ENCODE data around the gene CFAP74.
"Not testable (repeated sequence)": the region's sequence is repeated elsewhere in the genome, so short reads cannot be mapped to it uniquely, and the experiment has no call there.

The CFAP74 gene

DNA sequence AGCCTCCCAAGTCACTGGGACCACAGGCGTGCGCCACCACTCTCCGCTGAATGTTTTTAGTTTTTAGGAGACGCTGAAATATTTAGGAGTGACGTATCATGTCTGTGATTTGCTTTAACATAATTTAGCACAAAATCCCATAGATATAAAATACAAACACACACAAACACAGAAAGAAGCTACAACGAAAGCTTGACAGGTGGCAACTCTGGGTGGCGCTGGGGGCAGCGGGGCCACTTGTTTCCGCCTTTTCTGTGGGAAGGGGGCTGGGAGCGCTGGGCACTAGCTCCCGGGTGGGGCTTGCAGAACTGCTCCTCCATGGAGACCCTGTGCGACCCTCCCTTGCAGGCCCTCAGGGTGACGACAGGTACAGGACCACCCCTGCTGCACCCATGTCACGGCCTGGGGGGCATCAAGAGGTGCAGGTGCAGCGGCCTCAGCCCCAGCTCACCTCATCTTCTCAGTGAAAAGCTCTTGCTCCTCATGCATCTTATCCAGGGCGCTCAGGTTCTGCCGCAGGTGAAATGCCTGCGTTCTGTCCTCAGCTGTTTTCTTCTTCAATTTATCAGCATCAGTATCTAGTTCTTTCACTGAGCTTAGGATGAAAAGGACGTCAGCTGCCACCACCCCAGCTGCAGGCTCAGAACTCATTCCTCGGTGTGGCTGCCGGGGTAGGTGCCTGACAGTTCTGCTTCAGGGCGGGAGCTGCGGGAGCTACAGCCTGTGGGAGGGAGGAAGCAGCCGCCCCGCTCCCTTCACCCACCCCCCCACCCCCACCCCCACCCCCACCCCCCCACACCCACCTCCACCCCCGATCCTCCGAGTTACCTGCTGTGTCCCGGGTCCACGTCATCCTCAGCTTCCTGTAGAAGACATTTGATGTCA lies 15.3 kb downstream of the CFAP74 start:
- DNase-seq (ENCODE audit: low read depth in 1 of 2, low spot score in 1 of 2): no peak

- no peak for DNase-seq (ENCODE audit: low read depth in 1 of 2, low spot score in 1 of 2)
These were observed 16.5 kb downstream of the CFAP74 start for GRCh38 chr1:1987142-1987510.

- DNase-seq (ENCODE audit: low read depth in 1 of 2, low spot score in 1 of 2): no peak
These were observed 17.0 kb downstream of the CFAP74 start for GRCh38 chr1:1986451-1987141.

GRCh38 chr1:1985375-1986050 lies 18.1 kb downstream of the CFAP74 start:
- no peak for DNase-seq (ENCODE audit: low read depth in 1 of 2, low spot score in 1 of 2)

DNA sequence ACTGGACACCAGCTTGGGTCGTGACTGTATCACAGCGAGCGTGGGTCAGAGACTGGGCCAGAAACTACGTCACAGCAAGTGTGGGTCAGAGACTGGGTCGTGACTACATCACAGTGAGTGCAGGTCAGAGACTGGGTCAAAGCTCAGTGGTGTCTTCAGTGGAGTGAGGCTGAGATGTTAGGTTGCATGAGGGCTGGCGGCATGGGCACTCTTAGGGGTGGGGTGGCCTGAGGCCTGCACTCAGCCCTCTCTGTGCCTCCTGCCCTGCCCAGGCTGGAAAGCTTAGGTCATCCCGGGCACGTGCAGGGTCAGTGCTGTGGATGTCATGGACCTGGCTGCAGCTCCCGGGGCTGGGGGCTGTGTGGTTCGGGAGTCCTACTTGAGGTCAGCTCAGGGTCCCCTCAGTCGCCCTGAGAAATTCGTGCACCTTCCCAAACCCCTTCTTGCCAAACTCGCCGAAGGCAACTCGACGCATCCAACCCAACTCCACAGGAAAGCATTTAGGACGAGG lies 19.0 kb downstream of the CFAP74 start:
- DNase-seq (ENCODE audit: low read depth in 1 of 2, low spot score in 1 of 2): no peak

DNA sequence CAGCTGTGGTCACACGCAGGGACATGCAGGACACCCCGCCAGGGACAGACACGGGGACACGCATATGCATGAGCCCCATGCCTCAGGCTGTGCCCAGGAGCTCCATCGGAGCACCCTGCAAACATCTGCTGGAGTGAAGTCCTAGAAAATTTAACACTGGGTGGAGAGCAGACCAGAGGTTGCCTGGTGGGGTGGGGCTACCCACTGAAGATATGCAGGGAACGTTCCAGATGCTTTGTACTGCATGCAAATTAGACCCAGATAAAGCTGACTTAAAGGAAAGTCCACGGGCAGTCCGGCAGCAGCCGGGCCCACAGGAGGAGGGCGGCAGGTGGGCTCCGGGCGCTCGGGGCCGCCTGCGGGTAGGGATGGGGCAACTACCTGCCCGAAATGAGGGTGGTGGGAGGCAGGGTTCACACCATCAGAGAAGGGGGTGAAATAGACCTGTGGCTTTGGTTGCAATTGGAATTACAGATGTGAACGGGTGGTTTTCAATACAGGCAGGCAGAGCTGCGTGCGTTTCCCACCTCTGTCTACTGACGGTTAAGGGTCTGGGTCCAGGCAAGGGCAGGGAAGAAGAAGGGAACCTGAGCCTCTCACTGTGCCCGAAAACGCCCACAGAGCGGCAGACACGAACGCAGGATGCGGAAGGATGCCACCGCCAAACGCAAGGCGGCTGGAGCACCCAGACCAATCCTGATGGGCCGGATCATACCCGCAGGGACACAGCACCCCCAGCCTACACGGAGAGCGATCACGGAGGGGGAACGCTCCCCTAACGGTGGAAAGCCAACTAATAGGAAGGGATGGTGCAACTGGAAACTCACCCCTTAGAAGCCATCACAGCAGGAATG lies 21.0 kb downstream of the CFAP74 start:
- no peak for DNase-seq (ENCODE audit: low read depth in 1 of 2, low spot score in 1 of 2)

DNA sequence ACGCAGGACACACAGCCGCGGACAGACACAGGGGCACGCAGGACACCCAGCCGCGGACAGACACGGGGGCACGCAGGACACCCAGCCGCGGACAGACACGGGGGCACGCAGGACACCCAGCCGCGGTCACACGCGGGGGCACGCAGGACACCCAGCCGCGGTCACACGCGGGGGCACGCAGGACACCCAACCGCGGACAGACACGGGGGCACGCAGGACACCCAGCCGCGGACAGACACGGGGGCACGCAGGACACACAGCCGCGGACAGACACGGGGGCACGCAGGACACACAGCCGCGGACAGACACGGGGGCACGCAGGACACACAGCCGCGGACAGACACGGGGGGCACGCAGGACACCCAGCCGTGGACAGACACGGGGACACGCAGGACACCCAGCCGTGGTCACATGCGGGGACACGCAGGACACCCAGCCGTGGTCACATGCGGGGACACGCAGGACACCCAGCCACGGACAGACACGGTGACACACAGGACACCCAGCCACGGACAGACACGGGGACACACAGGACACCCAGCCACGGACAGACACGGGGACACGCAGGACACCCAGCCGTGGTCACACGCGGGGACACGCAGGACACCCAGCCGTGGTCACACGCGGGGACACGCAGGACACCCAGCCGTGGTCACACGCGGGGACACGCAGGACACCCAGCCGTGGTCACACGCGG lies 21.8 kb downstream of the CFAP74 start:
- not testable (repeated sequence) for DNase-seq (ENCODE audit: low read depth in 1 of 2, low spot score in 1 of 2)

DNA sequence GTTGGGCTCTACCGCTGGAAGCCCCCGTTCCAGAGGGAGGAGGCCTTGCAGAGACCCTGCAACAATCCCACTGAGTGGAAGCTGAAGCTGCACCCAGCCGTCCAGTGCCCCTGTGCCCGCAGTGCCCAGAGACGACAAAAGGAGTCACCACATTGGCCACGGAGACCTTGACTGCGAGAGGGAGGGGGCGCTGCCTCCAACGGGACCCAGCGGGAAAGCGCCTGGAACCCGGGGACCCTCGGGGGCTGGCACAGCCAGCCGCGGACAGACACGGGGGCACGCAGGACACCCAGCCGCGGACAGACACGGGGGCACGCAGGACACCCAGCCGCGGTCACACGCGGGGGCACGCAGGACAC lies 22.5 kb downstream of the CFAP74 start:
- DNase-seq (ENCODE audit: low read depth in 1 of 2, low spot score in 1 of 2): no peak

DNA sequence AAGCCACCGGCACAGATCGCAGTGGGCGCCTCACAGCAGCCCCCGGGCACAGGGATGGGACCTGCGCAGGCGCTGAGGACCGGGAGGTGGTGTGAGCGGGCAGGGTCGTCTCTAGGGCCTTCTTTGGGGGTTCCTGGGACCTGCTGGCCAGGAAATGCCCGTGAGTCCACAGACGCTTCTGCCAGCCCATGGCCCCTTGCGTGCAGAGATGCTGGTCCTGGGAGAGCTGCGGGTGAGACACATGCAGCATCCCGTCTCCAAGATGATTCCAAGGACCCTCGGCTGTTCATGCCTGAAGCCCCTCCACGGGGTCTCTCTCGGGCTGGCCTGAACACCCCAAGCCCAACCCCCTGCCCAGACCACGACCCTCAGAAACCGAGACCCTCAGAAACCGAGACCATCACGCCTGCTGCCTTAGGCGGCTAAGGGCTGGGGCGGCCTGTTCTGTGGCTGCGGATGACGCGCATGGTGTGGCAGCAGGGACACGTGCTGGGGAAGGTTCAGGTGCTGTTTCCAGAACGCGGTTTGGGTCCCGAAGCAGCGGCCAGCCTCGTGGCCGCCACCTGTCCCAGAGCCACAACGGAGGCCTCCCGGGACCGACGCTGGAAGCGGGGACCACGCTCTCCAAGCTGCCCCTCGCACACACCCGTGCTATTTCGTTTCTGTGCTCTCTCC lies 23.0 kb downstream of the CFAP74 start:
- no peak for DNase-seq (ENCODE audit: low read depth in 1 of 2, low spot score in 1 of 2)

- no peak for DNase-seq (ENCODE audit: low read depth in 1 of 2, low spot score in 1 of 2)
These were observed 24.0 kb downstream of the CFAP74 start for GRCh38 chr1:1979482-1980165.

- not testable (repeated sequence) for DNase-seq (ENCODE audit: low read depth in 1 of 2, low spot score in 1 of 2)
These were observed 24.7 kb downstream of the CFAP74 start for GRCh38 chr1:1978690-1979481.

GRCh38 chr1:1978108-1978507 lies 25.5 kb downstream of the CFAP74 start:
- no peak for DNase-seq (ENCODE audit: low read depth in 1 of 2, low spot score in 1 of 2)

DNA sequence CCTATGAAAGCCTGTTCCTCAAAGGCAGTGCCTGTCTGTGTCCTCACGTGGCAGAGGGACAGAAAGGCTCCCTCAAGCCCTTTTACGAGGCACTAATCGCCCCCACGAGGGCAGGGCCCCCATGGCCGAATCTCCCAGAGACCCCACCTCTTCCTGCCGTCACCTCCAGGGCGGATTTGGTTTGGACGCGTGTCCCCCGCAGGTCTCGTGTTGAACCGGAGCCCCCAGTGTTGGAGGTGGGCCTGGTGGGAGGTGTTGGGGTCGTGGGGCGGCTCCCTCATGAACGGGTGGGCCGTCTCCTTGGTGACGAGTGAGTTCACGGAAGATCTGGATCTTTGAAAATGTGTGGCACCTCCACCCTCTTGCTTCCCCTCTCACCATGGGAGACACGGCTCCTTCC lies 27.6 kb downstream of the CFAP74 start:
- no peak for DNase-seq (ENCODE audit: low read depth in 1 of 2, low spot score in 1 of 2)

- DNase-seq (ENCODE audit: low read depth in 1 of 2, low spot score in 1 of 2): no peak
These were observed 28.1 kb downstream of the CFAP74 start for GRCh38 chr1:1975535-1975934.

- DNase-seq (ENCODE audit: low read depth in 1 of 2, low spot score in 1 of 2): no peak
These were observed 28.8 kb downstream of the CFAP74 start for GRCh38 chr1:1974834-1975233.

- no peak for DNase-seq (ENCODE audit: low read depth in 1 of 2, low spot score in 1 of 2)
These were observed 29.6 kb downstream of the CFAP74 start for GRCh38 chr1:1973716-1974642.

- no peak for DNase-seq (ENCODE audit: low read depth in 1 of 2, low spot score in 1 of 2)
These were observed 30.4 kb downstream of the CFAP74 start for GRCh38 chr1:1972976-1973715.
